Regular cardiac myocyte (primary cell): Measurements from ENCODE around the gene C1QTNF9. TPM values are rescaled to one million over a fixed set of nuclear protein-coding genes. Genes with fewer than 3 reads are reported as not detected.

ENCODE experiments used
- total RNA-seq: library from RNA; depleted of rRNA; stranded (reverse); fragments of >200 nt; gene quantifications from 2 replicates; pipeline ENCODE4 v1.2.3, GENCODE V29; 2014

The C1QTNF9 gene, protein sequence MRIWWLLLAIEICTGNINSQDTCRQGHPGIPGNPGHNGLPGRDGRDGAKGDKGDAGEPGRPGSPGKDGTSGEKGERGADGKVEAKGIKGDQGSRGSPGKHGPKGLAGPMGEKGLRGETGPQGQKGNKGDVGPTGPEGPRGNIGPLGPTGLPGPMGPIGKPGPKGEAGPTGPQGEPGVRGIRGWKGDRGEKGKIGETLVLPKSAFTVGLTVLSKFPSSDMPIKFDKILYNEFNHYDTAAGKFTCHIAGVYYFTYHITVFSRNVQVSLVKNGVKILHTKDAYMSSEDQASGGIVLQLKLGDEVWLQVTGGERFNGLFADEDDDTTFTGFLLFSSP
- not detected in 2 replicates for total RNA-seq

GRCh38 chr13:24309300-24309699 lies at the start of gene C1QTNF9:
C1QTNF9 (plus strand) TSS chr13:24309580; CDS start chr13:24316004, 6,424 bp downstream.

Other genes with a start within 250 kb of the C1QTNF9 start
- gene SPATA13, start 148.9 kb upstream of the C1QTNF9 start, total RNA-seq = 5.8 and 11.6 TPM in 2 replicates
- 33.5 and 33.7 TPM in 2 replicates for gene PARP4, start 203.2 kb downstream of the C1QTNF9 start, total RNA-seq